Nephron progenitor cell (in vitro differentiated cells): Measurements from ENCODE around the gene PDE7B.

Experiments used
- DNase-seq: peaks from one replicate; pipeline ENCODE4 v3.0.0; 2021
- H3K27ac Mint-ChIP-seq: 2 replicates; pipeline ENCODE4 v1.8.0; 2021; ENCODE audit warnings: mild to moderate bottlenecking, moderate library complexity, mixed read lengths
- H3K27me3 Mint-ChIP-seq: 2 replicates; pipeline ENCODE4 v1.8.0; 2021; ENCODE audit warnings: mild to moderate bottlenecking, low read depth, mixed read lengths; ENCODE audit not compliant: poor library complexity
- H3K36me3 Mint-ChIP-seq: 2 replicates; pipeline ENCODE4 v1.8.0; 2021; ENCODE audit warnings: low read depth, mixed read lengths
- H3K4me1 Mint-ChIP-seq: 2 replicates; pipeline ENCODE4 v1.8.0; 2021; ENCODE audit warnings: mixed read lengths
- H3K4me3 Mint-ChIP-seq: 2 replicates; pipeline ENCODE4 v1.8.0; 2021; ENCODE audit warnings: mild to moderate bottlenecking, moderate library complexity, mixed read lengths
- H3K9me3 Mint-ChIP-seq: 2 replicates; pipeline ENCODE4 v1.8.0; 2021; ENCODE audit warnings: mild to moderate bottlenecking, moderate library complexity, mixed read lengths
- TF ChIP-seq, protein P1 (sequence below): fragments of 200-600 bp; sonication (generic); IDR thresholded peaks from 2 replicates; pipeline ENCODE4 v1.5.0; 2021; ENCODE audit warnings: antibody characterized with exemption

Gene PDE7B

DNA sequence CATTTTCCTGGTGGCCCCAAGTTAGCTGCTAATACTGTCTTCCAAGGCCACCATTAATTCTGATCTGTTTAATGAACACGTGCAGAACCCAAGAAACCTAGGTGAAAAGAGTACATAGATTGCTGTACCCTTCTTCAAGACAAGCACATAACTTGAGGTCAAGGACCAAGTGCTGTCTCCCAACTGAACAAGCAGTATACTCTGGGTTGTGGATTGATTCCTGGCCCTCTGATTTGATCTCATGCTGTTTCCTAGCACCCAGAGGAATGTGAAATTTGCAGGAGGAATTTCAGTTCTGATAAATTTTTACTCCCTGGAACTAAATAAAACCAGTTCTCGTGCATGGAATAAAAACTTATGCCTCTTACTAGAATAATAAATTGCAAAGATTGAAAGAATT lies 323.0 kb downstream of the PDE7B start:
- H3K9me3 Mint-ChIP-seq: peaks cover 8% of the 10 kb centered on the region
- H3K36me3 Mint-ChIP-seq: peaks cover 6% of the 10 kb centered on the region
- peaks cover 14% of the 10 kb centered on the region for H3K4me1 Mint-ChIP-seq
- H3K4me3 Mint-ChIP-seq: no peak overlapping the region
- no peak overlapping the region for H3K27ac Mint-ChIP-seq
- TF ChIP-seq, protein P1, sequence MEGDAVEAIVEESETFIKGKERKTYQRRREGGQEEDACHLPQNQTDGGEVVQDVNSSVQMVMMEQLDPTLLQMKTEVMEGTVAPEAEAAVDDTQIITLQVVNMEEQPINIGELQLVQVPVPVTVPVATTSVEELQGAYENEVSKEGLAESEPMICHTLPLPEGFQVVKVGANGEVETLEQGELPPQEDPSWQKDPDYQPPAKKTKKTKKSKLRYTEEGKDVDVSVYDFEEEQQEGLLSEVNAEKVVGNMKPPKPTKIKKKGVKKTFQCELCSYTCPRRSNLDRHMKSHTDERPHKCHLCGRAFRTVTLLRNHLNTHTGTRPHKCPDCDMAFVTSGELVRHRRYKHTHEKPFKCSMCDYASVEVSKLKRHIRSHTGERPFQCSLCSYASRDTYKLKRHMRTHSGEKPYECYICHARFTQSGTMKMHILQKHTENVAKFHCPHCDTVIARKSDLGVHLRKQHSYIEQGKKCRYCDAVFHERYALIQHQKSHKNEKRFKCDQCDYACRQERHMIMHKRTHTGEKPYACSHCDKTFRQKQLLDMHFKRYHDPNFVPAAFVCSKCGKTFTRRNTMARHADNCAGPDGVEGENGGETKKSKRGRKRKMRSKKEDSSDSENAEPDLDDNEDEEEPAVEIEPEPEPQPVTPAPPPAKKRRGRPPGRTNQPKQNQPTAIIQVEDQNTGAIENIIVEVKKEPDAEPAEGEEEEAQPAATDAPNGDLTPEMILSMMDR: no peak
- H3K27me3 Mint-ChIP-seq: no peaks in the 10 kb centered on the region
- no peak for DNase-seq

DNA sequence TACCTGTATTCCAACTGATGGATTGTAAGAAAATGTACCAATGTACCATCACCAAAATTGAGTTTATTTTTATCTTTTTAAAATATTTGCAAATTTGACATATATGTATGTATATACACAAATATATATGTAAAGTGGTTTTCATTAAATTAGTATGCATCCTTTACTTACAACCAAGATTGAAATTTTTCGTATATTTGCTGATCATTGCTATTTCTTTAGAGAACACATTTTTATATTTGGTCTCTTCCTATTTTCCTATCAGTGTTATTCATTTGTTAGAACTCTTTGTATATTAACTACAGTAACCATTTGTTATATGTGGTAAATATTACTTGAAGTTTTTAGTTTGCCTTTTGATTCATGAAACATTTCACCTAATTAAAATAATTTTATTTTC lies 324.4 kb downstream of the PDE7B start:
- no peak for DNase-seq
- Mint-ChIP-seq H3K4me3 (no peak overlapping the region), H3K27ac (no peak overlapping the region), H3K36me3 (peaks cover 6% of the 10 kb centered on the region), H3K27me3 (no peaks in the 10 kb centered on the region), H3K9me3 (peaks cover 8% of the 10 kb centered on the region), H3K4me1 (peaks cover 16% of the 10 kb centered on the region)
- TF ChIP-seq, protein P1: no peak

DNA sequence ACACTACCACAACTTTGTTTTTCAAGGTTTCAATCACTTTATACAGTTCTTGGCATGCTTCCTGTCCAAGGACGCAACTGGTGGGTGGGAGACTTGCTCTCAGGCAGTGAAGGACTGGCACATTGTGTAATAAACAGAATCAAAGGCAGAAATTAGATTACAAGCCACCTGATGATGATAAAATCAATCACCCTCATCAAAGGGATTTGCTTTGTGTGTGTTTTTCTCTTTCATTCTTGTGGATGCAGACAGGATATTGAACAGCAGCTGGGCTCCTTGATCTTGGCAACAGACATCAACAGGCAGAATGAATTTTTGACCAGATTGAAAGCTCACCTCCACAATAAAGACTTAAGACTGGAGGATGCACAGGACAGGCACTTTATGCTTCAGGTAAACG lies 327.2 kb downstream of the PDE7B start:
- no peak for DNase-seq
- Mint-ChIP-seq H3K27ac (no peak overlapping the region), H3K36me3 (peaks cover 1% of the 10 kb centered on the region), H3K4me1 (peaks cover 26% of the 10 kb centered on the region), H3K4me3 (no peak overlapping the region), H3K27me3 (no peaks in the 10 kb centered on the region), H3K9me3 (peaks cover 1% of the 10 kb centered on the region)
- TF ChIP-seq, protein P1: no peak

DNA sequence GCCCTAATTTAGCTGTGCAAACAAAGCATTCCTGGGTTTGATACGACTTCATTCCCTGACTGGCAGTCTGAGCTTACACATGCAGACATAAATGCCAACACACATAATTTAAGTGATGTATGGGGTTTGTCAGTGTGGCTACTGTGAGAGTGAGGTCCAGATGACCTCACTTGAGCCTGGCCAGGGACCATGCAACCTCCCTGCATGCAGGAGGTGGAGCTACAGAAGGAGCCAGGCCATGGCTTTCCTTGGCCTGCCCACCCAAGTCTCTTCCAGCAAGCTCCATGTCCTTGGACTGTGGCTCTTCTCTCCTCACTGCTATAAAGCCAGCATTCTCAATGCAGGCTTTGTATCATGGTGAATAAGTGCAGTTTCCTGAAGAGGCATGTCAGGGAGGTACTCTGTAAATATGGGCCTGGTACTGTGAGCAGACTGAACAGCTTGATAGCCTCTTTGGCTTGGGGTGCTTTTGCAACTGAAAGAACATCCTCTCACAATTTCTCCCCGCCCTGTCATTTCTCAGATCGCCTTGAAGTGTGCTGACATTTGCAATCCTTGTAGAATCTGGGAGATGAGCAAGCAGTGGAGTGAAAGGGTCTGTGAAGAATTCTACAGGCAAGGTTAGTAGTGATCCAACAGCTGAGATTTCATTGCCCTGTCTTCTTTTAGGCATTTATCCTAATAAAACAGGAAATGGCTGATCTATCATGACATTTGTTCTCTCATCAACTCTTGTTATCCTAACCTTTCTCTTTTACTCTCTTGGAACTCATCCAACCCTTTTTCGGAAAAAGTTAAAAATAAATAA lies 329.4 kb downstream of the PDE7B start:
- Mint-ChIP-seq H3K36me3 (no peaks in the 10 kb centered on the region), H3K27ac (no peak overlapping the region), H3K9me3 (no peaks in the 10 kb centered on the region), H3K4me3 (no peak overlapping the region), H3K27me3 (no peaks in the 10 kb centered on the region), H3K4me1 (peaks cover 21% of the 10 kb centered on the region)
- no peak for DNase-seq
- TF ChIP-seq, protein P1: no peak

DNA sequence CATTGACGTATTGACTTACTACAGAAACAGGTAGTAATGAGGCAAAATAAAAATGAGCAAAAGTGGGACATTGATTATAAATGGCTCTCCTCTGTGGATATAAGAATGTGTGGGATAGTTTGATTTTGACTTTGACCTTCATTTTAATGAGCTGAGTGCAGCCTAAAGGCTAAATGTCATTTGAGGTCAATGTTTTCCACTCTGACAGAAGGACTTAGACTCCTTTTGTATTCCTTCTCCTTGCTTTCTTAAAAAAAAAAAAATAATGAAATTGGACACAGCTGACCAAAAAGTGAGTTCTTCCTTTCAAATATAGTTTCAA lies 330.0 kb downstream of the PDE7B start:
- no peak for DNase-seq
- Mint-ChIP-seq H3K9me3 (no peaks in the 10 kb centered on the region), H3K27me3 (no peaks in the 10 kb centered on the region), H3K4me1 (peaks cover 21% of the 10 kb centered on the region), H3K4me3 (no peak overlapping the region), H3K27ac (no peak overlapping the region), H3K36me3 (no peaks in the 10 kb centered on the region)
- TF ChIP-seq, protein P1: no peak

DNA sequence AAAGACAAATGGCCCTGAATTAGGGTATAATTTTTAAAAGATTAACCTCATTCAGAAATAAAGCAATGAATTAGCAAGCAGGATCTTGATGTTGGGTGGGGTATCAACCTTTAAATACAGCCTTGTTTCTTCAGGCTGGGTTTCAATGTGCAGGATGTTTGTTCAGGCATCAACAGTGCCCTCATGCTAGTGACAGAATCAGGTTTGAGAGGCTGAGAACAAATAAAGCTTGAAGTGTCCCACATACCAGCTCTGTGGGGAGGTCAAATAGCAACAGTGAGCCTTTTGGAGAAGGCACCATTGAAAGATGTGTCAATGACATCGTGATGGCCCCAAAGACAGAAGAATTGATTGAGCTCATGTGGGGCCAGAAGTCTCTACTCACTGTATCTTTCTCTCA lies 330.4 kb downstream of the PDE7B start:
- DNase-seq: no peak
- Mint-ChIP-seq H3K27me3 (no peaks in the 10 kb centered on the region), H3K4me1 (peaks cover 21% of the 10 kb centered on the region), H3K9me3 (no peaks in the 10 kb centered on the region), H3K27ac (no peak overlapping the region), H3K4me3 (no peak overlapping the region), H3K36me3 (no peaks in the 10 kb centered on the region)
- TF ChIP-seq, protein P1: no peak
